DND-41 (cell line): ENCODE results near the gene TXNL1.

Source experiments
- ATAC-seq: fragments of 200-7000 bp; cut with Tn5 transposase; 3 replicates; pipeline ENCODE4 v1.9.1; 2021; ENCODE audit warnings: low read depth; ENCODE audit not compliant: insufficient read depth
- DNase-seq: peaks from one replicate; pipeline ENCODE4 v3.0.0-alpha.2; 2020
- H2AFZ ChIP-seq: 2 replicates; pipeline ENCODE4 v1.6.0; 2012; ENCODE audit warnings: low read depth, low read length
- H3K27ac ChIP-seq: 2 replicates; pipeline ENCODE4 v1.5.1; 2012; ENCODE audit warnings: low read length, inconsistent platforms
- H3K27me3 ChIP-seq: fragments of 200-600 bp; sonication (generic); 2 replicates; pipeline ENCODE4 v1.6.0; 2012; ENCODE audit warnings: low read length, mild to moderate bottlenecking, inconsistent platforms; ENCODE audit not compliant: insufficient read depth, poor library complexity
- H3K36me3 ChIP-seq: 2 replicates; pipeline ENCODE4 v1.5.1; 2012; ENCODE audit warnings: low read length, inconsistent platforms; ENCODE audit not compliant: insufficient read depth
- H3K4me1 ChIP-seq: 2 replicates; pipeline ENCODE4 v1.5.1; 2012; ENCODE audit warnings: mild to moderate bottlenecking, low read length; ENCODE audit not compliant: insufficient read depth
- H3K4me2 ChIP-seq: 2 replicates; pipeline ENCODE4 v1.6.0; 2012; ENCODE audit warnings: mild to moderate bottlenecking, moderate library complexity, low read length, inconsistent platforms; ENCODE audit not compliant: insufficient read depth
- H3K4me3 ChIP-seq, 2 experiments: fragments of 200-600 bp in 1 of 2; shearing (Covaris generic) in 1 of 2; 2 replicates each; pipeline ENCODE4 v1.5.1; 2012 to 2016; ENCODE audit warnings: inconsistent platforms in 2 of 2, low read length in 2 of 2, mild to moderate bottlenecking in 2 of 2, low read depth in 1 of 2, moderate library complexity in 1 of 2
- H3K79me2 ChIP-seq: 2 replicates; pipeline ENCODE4 v1.6.0; 2012; ENCODE audit warnings: low read length, inconsistent platforms; ENCODE audit not compliant: insufficient read depth
- H3K9ac ChIP-seq: 2 replicates; pipeline ENCODE4 v1.6.0; 2012; ENCODE audit warnings: low read depth, mild to moderate bottlenecking, inconsistent platforms, low read length, moderate library complexity
- H3K9me3 ChIP-seq: 2 replicates; pipeline ENCODE4 v1.5.1; 2012; ENCODE audit warnings: low read length, moderate library complexity, mild to moderate bottlenecking, inconsistent platforms; ENCODE audit not compliant: insufficient read depth, severe bottlenecking
- H4K20me1 ChIP-seq: 2 replicates; pipeline ENCODE4 v1.6.0; 2012; ENCODE audit warnings: low read length; ENCODE audit not compliant: insufficient read depth
- EZH2 ChIP-seq: IDR thresholded peaks from 3 replicates; pipeline ENCODE4 v1.6.1; 2012; ENCODE audit warnings: borderline replicate concordance, low read depth, mild to moderate bottlenecking, moderate library complexity, low read length, inconsistent platforms; ENCODE audit not compliant: severe bottlenecking
- TF ChIP-seq, protein P1 (sequence below): IDR thresholded peaks from 2 replicates; pipeline ENCODE4 v1.5.1; 2012; ENCODE audit warnings: borderline replicate concordance, low read length, moderate library complexity, mild to moderate bottlenecking; ENCODE audit not compliant: poor library complexity, severe bottlenecking; ENCODE audit errors: extremely low read depth

Gene TXNL1

GRCh38 chr18:56627991-56628390 lies 10.4 kb downstream of the TXNL1 start:
- peaks cover 66% of the 10 kb centered on the region for H4K20me1 ChIP-seq
- no peak for ATAC-seq
- peaks cover 46% of the 10 kb centered on the region for H3K36me3 ChIP-seq
- DNase-seq, result no peak
- no peak for TF ChIP-seq EZH2
- TF ChIP-seq, protein P1, sequence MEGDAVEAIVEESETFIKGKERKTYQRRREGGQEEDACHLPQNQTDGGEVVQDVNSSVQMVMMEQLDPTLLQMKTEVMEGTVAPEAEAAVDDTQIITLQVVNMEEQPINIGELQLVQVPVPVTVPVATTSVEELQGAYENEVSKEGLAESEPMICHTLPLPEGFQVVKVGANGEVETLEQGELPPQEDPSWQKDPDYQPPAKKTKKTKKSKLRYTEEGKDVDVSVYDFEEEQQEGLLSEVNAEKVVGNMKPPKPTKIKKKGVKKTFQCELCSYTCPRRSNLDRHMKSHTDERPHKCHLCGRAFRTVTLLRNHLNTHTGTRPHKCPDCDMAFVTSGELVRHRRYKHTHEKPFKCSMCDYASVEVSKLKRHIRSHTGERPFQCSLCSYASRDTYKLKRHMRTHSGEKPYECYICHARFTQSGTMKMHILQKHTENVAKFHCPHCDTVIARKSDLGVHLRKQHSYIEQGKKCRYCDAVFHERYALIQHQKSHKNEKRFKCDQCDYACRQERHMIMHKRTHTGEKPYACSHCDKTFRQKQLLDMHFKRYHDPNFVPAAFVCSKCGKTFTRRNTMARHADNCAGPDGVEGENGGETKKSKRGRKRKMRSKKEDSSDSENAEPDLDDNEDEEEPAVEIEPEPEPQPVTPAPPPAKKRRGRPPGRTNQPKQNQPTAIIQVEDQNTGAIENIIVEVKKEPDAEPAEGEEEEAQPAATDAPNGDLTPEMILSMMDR, result no peak
- H3K4me2 ChIP-seq, result no peak overlapping the region
- H3K79me2 ChIP-seq, result peaks cover 93% of the 10 kb centered on the region
- no peaks in the 10 kb centered on the region for H3K27me3 ChIP-seq
- no peaks in the 10 kb centered on the region for H3K9me3 ChIP-seq
- no peak overlapping the region for H3K27ac ChIP-seq
- H3K9ac ChIP-seq, result no peak overlapping the region
- H2AFZ ChIP-seq, result no peak overlapping the region
- H3K4me3 ChIP-seq, result no peak overlapping the region
- peaks cover 3% of the 10 kb centered on the region; the same call in 1 of the 2 replicates for H3K4me1 ChIP-seq

- no peak overlapping the region for H2AFZ ChIP-seq
- no peak for DNase-seq
- no peak overlapping the region for H3K27ac ChIP-seq
- no peak for ATAC-seq
- no peaks in the 10 kb centered on the region for H3K9me3 ChIP-seq
- no peaks in the 10 kb centered on the region for H3K27me3 ChIP-seq
- no peaks in the 10 kb centered on the region for H3K4me1 ChIP-seq
- H3K4me2 ChIP-seq, result no peak overlapping the region
- H3K79me2 ChIP-seq, result peaks cover 8% of the 10 kb centered on the region; the same call in 1 of the 2 replicates
- H3K9ac ChIP-seq, result no peak overlapping the region
- no peak overlapping the region for H3K4me3 ChIP-seq
- no peak for TF ChIP-seq EZH2
- TF ChIP-seq, protein P1, result no peak
- no peaks in the 10 kb centered on the region for H4K20me1 ChIP-seq
- peaks cover 79% of the 10 kb centered on the region for H3K36me3 ChIP-seq
Measured at GRCh38 chr18:56615738-56616520, 22.5 kb downstream of the TXNL1 start.

DNA sequence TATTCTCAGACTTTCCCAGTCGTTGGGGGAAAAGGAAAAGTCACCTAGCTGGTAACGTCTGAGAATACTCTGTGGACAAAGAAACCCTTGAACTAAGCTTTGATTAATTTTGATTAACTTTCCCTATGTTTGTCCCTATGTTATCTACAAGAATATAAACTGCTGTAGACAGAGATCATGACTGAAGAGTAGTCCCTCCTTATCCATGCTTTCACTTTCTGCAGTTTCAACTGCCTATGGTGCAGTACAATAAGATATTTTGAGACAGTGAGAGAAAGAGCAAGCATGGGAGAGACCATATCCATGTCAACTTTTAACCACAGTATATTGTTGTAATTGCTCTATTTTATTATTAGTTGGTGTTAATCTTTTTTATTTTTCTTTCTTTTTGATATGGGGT lies 31.8 kb downstream of the TXNL1 start:
- H3K9me3 ChIP-seq, result no peaks in the 10 kb centered on the region
- DNase-seq (no peak), ATAC-seq (no peak)
- no peak overlapping the region for H2AFZ ChIP-seq
- no peak overlapping the region for H3K4me2 ChIP-seq
- H3K27me3 ChIP-seq, result no peaks in the 10 kb centered on the region
- TF ChIP-seq, protein P1, result no peak
- TF ChIP-seq EZH2, result no peak
- H4K20me1 ChIP-seq, result peaks cover 3% of the 10 kb centered on the region; the same call in 1 of the 2 replicates
- H3K36me3 ChIP-seq, result peaks cover 61% of the 10 kb centered on the region
- H3K4me1 ChIP-seq, result no peaks in the 10 kb centered on the region
- H3K79me2 ChIP-seq, result peaks cover 3% of the 10 kb centered on the region; the same call in 1 of the 2 replicates
- no peak overlapping the region for H3K4me3 ChIP-seq
- H3K9ac ChIP-seq, result no peak overlapping the region
- H3K27ac ChIP-seq, result no peak overlapping the region
